Mesenchymal stem cell (in vitro differentiated cells and primary cell): ENCODE results near the gene BNIP5.

ENCODE experiments used
- DNase-seq: peaks from one replicate; pipeline ENCODE4 v3.0.0-alpha.2; 2013
- H2AFZ ChIP-seq: one replicate; pipeline ENCODE4 v1.6.1; 2013; ENCODE audit warnings: low read depth, mild to moderate bottlenecking, control low read depth, inconsistent platforms, low read length, moderate library complexity
- H2AK5ac ChIP-seq: 2 replicates; pipeline ENCODE4 v1.6.1; 2013; ENCODE audit warnings: low read length, moderate library complexity, mild to moderate bottlenecking, inconsistent platforms; ENCODE audit not compliant: severe bottlenecking
- H2BK120ac ChIP-seq: one replicate; pipeline ENCODE4 v1.6.1; 2013; ENCODE audit warnings: low read depth, mild to moderate bottlenecking, inconsistent platforms, low read length, moderate library complexity
- H2BK12ac ChIP-seq, 2 experiments: one replicate each; pipeline ENCODE4 v1.6.1; 2013; ENCODE audit warnings: inconsistent platforms in 2 of 2, low read length in 2 of 2, mild to moderate bottlenecking in 2 of 2, moderate library complexity in 2 of 2, control low read depth in 1 of 2
- H2BK15ac ChIP-seq: one replicate; pipeline ENCODE4 v1.6.1; 2013; ENCODE audit warnings: mild to moderate bottlenecking, low read depth, inconsistent platforms; ENCODE audit not compliant: poor library complexity, severe bottlenecking
- H2BK5ac ChIP-seq: 2 replicates; pipeline ENCODE4 v1.6.1; 2013; ENCODE audit warnings: low read depth, mild to moderate bottlenecking, low read length, control low read depth, inconsistent platforms; ENCODE audit not compliant: poor library complexity, severe bottlenecking
- H3K14ac ChIP-seq, 2 experiments: one replicate each; pipeline ENCODE4 v1.6.1; 2013; ENCODE audit warnings: inconsistent platforms in 2 of 2, low read length in 2 of 2, control low read depth in 1 of 2, mild to moderate bottlenecking in 1 of 2, moderate library complexity in 1 of 2
- H3K18ac ChIP-seq, 2 experiments: one replicate each; pipeline ENCODE4 v1.6.1; 2013; ENCODE audit warnings: inconsistent platforms in 2 of 2, low read length in 2 of 2, control low read depth in 1 of 2, low read depth in 1 of 2, mild to moderate bottlenecking in 1 of 2
- H3K23ac ChIP-seq, 2 experiments: one replicate each; pipeline ENCODE4 v1.6.1; 2013; ENCODE audit warnings: inconsistent platforms in 2 of 2, low read length in 2 of 2, mild to moderate bottlenecking in 2 of 2, moderate library complexity in 2 of 2, control low read depth in 1 of 2
- H3K27ac ChIP-seq: 2 replicates; pipeline ENCODE4 v1.5.1; 2013; ENCODE audit warnings: mild to moderate bottlenecking, moderate library complexity, low read length, control low read depth, inconsistent platforms; ENCODE audit not compliant: poor library complexity, severe bottlenecking
- H3K27me3 ChIP-seq, 2 experiments: 2 replicates each; pipeline versions ENCODE4 v1.6.1 to v1.7.0; 2013; ENCODE audit warnings: low read length in 2 of 2, mild to moderate bottlenecking in 2 of 2, moderate library complexity in 2 of 2, control low read depth in 1 of 2, inconsistent platforms in 1 of 2; ENCODE audit not compliant: control insufficient read depth in 1 of 2, insufficient read depth in 1 of 2
- H3K36me3 ChIP-seq, 2 experiments: 2 replicates each; pipeline versions ENCODE4 v1.6.1 to v1.7.0; 2013; ENCODE audit warnings: low read length in 2 of 2, control low read depth in 1 of 2, inconsistent platforms in 1 of 2, low read depth in 1 of 2, mild to moderate bottlenecking in 1 of 2; ENCODE audit not compliant: insufficient read depth in 2 of 2, control insufficient read depth in 1 of 2
- H3K4ac ChIP-seq, 2 experiments: one replicate each; pipeline ENCODE4 v1.6.1; 2013; ENCODE audit warnings: inconsistent platforms in 2 of 2, low read length in 2 of 2, mild to moderate bottlenecking in 2 of 2, moderate library complexity in 2 of 2, control low read depth in 1 of 2, low read depth in 1 of 2
- H3K4me1 ChIP-seq: 2 replicates; pipeline ENCODE4 v1.6.1; 2013; ENCODE audit warnings: low read depth, low read length, control low read depth; ENCODE audit not compliant: control insufficient read depth, insufficient read depth
- H3K4me2 ChIP-seq: 2 replicates; pipeline ENCODE4 v1.6.1; 2013; ENCODE audit warnings: low read length, mild to moderate bottlenecking, inconsistent platforms; ENCODE audit not compliant: poor library complexity, severe bottlenecking
- H3K4me3 ChIP-seq, 2 experiments: 2 replicates each; pipeline versions ENCODE4 v1.5.1 to v1.7.0; 2013; ENCODE audit warnings: low read length in 2 of 2, mild to moderate bottlenecking in 2 of 2, control low read depth in 1 of 2, low read depth in 1 of 2; ENCODE audit not compliant: insufficient read depth in 1 of 2
- H3K79me1 ChIP-seq: replicated peaks from 2 replicates; pipeline ENCODE4 v1.6.1; 2013; ENCODE audit warnings: mild to moderate bottlenecking, control low read depth, low read length, inconsistent platforms; ENCODE audit not compliant: poor library complexity, severe bottlenecking
- H3K9ac ChIP-seq: 2 replicates; pipeline ENCODE4 v1.7.0; 2013; ENCODE audit warnings: mild to moderate bottlenecking, low read length, moderate library complexity
- H3K9me3 ChIP-seq: 2 replicates; pipeline ENCODE4 v1.7.0; 2013; ENCODE audit warnings: mild to moderate bottlenecking, low read length; ENCODE audit not compliant: control insufficient read depth
- H4K8ac ChIP-seq: one replicate; pipeline ENCODE4 v1.6.1; 2013; ENCODE audit warnings: inconsistent platforms, mild to moderate bottlenecking, low read length, moderate library complexity
- H4K91ac ChIP-seq: one replicate; pipeline ENCODE4 v1.6.1; 2013; ENCODE audit warnings: mild to moderate bottlenecking, low read length, inconsistent platforms
- WGBS: methylation state at CpG from one replicate; pipeline ENCODE4 v1.1.7; 2013; ENCODE audit warnings: mixed read lengths; 5-methylcytosine and 5-hydroxymethylcytosine counted together

The BNIP5 gene

GRCh38 chr6:36297051-36297450, 39.6 kb downstream of the BNIP5 start:
- peak overlapping the region; percentile 79 for H3K9ac ChIP-seq
- H3K4me1 ChIP-seq = peaks cover 4% of the 10 kb centered on the region
- no peak overlapping the region for H2BK120ac ChIP-seq
- H3K18ac ChIP-seq = no peak overlapping the region
- 93% methylated on average over 5 of the region's 6 CpGs for WGBS
- H4K8ac ChIP-seq = no peak overlapping the region
- H3K23ac ChIP-seq = no peak overlapping the region
- no peak overlapping the region for H3K4ac ChIP-seq
- peaks cover 0 to 36% of the 10 kb centered on the region in 2 experiments for H3K27me3 ChIP-seq
- no peaks in the 10 kb centered on the region for H3K79me1 ChIP-seq
- H3K4me2 ChIP-seq = no peak overlapping the region
- H3K9me3 ChIP-seq = no peaks in the 10 kb centered on the region
- H3K4me3 ChIP-seq = no peak overlapping the region
- DNase-seq = no peak
- no peak overlapping the region for H2BK5ac ChIP-seq
- H3K27ac ChIP-seq = no peak overlapping the region
- H3K14ac ChIP-seq = peak overlapping the region in 1 of 2 experiments; percentile 56
- H2BK15ac ChIP-seq = no peak overlapping the region
- H3K36me3 ChIP-seq = no peaks in the 10 kb centered on the region
- H2BK12ac ChIP-seq = no peak overlapping the region
- no peak overlapping the region for H2AFZ ChIP-seq
- H4K91ac ChIP-seq = no peak overlapping the region
- no peak overlapping the region for H2AK5ac ChIP-seq

DNA sequence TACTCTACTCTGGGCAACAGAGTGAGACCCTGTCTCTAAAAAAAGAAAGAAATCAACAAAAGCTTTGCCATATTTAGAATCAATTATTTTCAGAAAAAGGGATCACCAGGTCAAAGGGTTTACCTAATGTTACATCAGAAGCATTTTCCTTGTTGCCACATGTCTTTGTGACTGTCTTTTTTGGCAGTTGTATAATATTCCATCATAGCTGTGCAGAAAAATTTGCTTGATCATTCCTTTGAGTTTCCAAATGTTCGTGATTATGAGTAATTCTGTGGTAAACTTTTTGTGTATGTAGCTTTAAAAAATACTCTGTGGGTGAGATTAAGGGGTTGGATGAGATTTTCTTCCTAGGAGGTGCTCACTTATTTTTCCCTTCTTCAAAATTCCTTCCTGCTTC, 40.4 kb downstream of the BNIP5 start:
- H3K23ac ChIP-seq = no peak overlapping the region
- no peak overlapping the region for H3K27ac ChIP-seq
- no peak overlapping the region for H3K14ac ChIP-seq
- H4K91ac ChIP-seq = no peak overlapping the region
- H2BK15ac ChIP-seq = no peak overlapping the region
- H3K4me1 ChIP-seq = peaks cover 3% of the 10 kb centered on the region
- H3K18ac ChIP-seq = no peak overlapping the region
- H3K27me3 ChIP-seq = peaks cover 0 to 36% of the 10 kb centered on the region in 2 experiments
- no peak overlapping the region for H2BK12ac ChIP-seq
- H3K36me3 ChIP-seq = no peaks in the 10 kb centered on the region
- H3K4me2 ChIP-seq = no peak overlapping the region
- no peak overlapping the region for H2BK120ac ChIP-seq
- no peak overlapping the region for H4K8ac ChIP-seq
- no peak for DNase-seq
- H3K9ac ChIP-seq = peak overlapping the region; percentile 79
- H3K79me1 ChIP-seq = no peaks in the 10 kb centered on the region
- H2BK5ac ChIP-seq = no peak overlapping the region
- H3K4me3 ChIP-seq = peak overlapping the region in 1 of 2 experiments; percentile 26
- no CpG with 5 or more reads among the region's 1 CpG for WGBS
- no peak overlapping the region for H2AFZ ChIP-seq
- no peaks in the 10 kb centered on the region for H3K9me3 ChIP-seq
- H3K4ac ChIP-seq = no peak overlapping the region
- no peak overlapping the region for H2AK5ac ChIP-seq

DNA sequence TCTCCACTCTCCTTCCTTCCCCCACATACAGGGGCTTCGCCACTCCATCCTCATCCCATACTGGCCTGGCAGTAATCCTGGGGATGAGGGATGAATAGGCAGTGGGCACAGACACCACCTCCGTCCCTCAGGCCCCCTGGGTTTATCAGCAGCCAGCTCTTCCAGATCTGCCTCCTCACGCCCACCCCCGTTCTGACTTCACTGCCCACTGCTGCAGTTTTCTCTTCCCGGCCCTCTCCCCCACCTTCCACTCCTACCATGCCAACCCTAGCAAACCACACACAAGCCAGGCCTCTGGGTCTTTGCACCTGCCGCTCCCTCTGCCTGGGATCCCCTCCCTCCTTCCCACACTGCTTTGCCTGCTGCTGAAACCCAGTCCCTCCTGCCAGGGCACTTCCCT, 44.5 kb downstream of the BNIP5 start:
- Histone ChIP-seq H2BK15ac (no peak overlapping the region), H4K8ac (no peak overlapping the region), H2BK5ac (no peak overlapping the region), H3K36me3 (no peaks in the 10 kb centered on the region), H3K4me1 (no peaks in the 10 kb centered on the region), H2BK120ac (no peak overlapping the region), H2BK12ac (no peak overlapping the region), H4K91ac (no peak overlapping the region), H3K14ac (no peak overlapping the region), H3K9me3 (no peaks in the 10 kb centered on the region), H3K18ac (no peak overlapping the region), H3K23ac (no peak overlapping the region), H3K4me3 (no peak overlapping the region), H3K27me3 (peaks cover 0 to 52% of the 10 kb centered on the region in 2 experiments), H3K4ac (no peak overlapping the region), H3K9ac (no peak overlapping the region), H2AK5ac (no peak overlapping the region), H3K4me2 (no peak overlapping the region), H3K27ac (no peak overlapping the region), H3K79me1 (no peaks in the 10 kb centered on the region), H2AFZ (no peak overlapping the region)
- WGBS = 66% methylated on average over 6 of the region's 6 CpGs
- DNase-seq = no peak

- Histone ChIP-seq H3K9me3 (no peaks in the 10 kb centered on the region), H3K4me2 (no peak overlapping the region), H4K91ac (no peak overlapping the region), H3K14ac (no peak overlapping the region), H4K8ac (no peak overlapping the region), H2AK5ac (no peak overlapping the region), H3K36me3 (no peaks in the 10 kb centered on the region), H3K27me3 (peaks cover 6 to 55% of the 10 kb centered on the region in 2 experiments), H3K23ac (no peak overlapping the region), H3K18ac (no peak overlapping the region), H3K4me3 (no peak overlapping the region), H2BK15ac (no peak overlapping the region), H3K9ac (no peak overlapping the region), H2AFZ (no peak overlapping the region), H2BK12ac (no peak overlapping the region), H2BK5ac (no peak overlapping the region), H2BK120ac (no peak overlapping the region), H3K4me1 (no peaks in the 10 kb centered on the region), H3K79me1 (no peaks in the 10 kb centered on the region), H3K4ac (no peak overlapping the region), H3K27ac (no peak overlapping the region)
- peak; percentile 22 for DNase-seq
- WGBS = 82% methylated on average over 20 of the region's 23 CpGs
Observed at GRCh38 chr6:36290668-36291620, 45.7 kb downstream of the BNIP5 start.
